HUES64 (cell line): ENCODE results near the gene SNX19.

ENCODE experiments used
- H3K27ac ChIP-seq: 2 replicates; pipeline ENCODE4 v1.7.0; 2013; ENCODE audit warnings: low read depth, low read length, inconsistent platforms
- H3K27me3 ChIP-seq: 2 replicates; pipeline ENCODE4 v1.6.1; 2013; ENCODE audit warnings: mild to moderate bottlenecking, low read length; ENCODE audit not compliant: insufficient read depth
- H3K36me3 ChIP-seq: 2 replicates; pipeline ENCODE4 v1.6.1; 2013; ENCODE audit warnings: mild to moderate bottlenecking, low read length; ENCODE audit not compliant: insufficient read depth
- H3K4me1 ChIP-seq: 2 replicates; pipeline ENCODE4 v1.6.1; 2013; ENCODE audit warnings: mild to moderate bottlenecking, low read length, moderate library complexity; ENCODE audit not compliant: insufficient read depth
- H3K4me3 ChIP-seq: 2 replicates; pipeline ENCODE4 v1.5.1; 2013; ENCODE audit warnings: mild to moderate bottlenecking, low read length, moderate library complexity
- H3K9ac ChIP-seq: 2 replicates; pipeline ENCODE4 v1.6.1; 2013; ENCODE audit warnings: mild to moderate bottlenecking, low read depth, low read length
- H3K9me3 ChIP-seq: 2 replicates; pipeline ENCODE4 v1.6.1; 2013; ENCODE audit warnings: low read depth, low read length; ENCODE audit not compliant: insufficient read depth
- WGBS: fragments of 150-250, 120-280 bp; methylation state at CpG from one replicate; pipeline ENCODE4 v1.1.7; 2013; ENCODE audit warnings: missing lambda C conversion rate; 5-methylcytosine and 5-hydroxymethylcytosine counted together

The SNX19 gene

DNA sequence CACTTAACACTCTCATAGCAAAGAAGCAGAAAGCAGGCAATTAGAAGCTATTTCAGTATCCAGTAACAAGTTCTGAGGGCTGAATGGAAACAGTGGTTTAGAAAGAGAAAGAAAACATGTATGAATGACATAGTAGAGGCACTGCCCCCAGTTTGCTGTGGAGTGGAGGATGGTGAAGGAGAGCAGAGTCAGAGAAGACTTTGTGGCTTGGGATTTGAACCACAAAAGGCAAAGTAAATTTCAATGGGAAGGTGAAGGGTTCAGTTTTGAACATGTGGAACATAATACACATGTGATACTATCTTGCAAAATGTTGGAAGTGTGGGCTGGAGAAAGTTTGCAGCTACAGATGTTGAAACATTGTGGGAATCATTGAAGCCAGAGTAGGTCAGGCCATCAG, 81.4 kb downstream of the SNX19 start:
- H3K9me3 ChIP-seq, result no peaks in the 10 kb centered on the region
- H3K4me3 ChIP-seq, result no peak overlapping the region
- no peaks in the 10 kb centered on the region for H3K4me1 ChIP-seq
- H3K27ac ChIP-seq, result no peak overlapping the region
- no peaks in the 10 kb centered on the region for H3K36me3 ChIP-seq
- no peaks in the 10 kb centered on the region for H3K27me3 ChIP-seq
- no peak overlapping the region for H3K9ac ChIP-seq

DNA sequence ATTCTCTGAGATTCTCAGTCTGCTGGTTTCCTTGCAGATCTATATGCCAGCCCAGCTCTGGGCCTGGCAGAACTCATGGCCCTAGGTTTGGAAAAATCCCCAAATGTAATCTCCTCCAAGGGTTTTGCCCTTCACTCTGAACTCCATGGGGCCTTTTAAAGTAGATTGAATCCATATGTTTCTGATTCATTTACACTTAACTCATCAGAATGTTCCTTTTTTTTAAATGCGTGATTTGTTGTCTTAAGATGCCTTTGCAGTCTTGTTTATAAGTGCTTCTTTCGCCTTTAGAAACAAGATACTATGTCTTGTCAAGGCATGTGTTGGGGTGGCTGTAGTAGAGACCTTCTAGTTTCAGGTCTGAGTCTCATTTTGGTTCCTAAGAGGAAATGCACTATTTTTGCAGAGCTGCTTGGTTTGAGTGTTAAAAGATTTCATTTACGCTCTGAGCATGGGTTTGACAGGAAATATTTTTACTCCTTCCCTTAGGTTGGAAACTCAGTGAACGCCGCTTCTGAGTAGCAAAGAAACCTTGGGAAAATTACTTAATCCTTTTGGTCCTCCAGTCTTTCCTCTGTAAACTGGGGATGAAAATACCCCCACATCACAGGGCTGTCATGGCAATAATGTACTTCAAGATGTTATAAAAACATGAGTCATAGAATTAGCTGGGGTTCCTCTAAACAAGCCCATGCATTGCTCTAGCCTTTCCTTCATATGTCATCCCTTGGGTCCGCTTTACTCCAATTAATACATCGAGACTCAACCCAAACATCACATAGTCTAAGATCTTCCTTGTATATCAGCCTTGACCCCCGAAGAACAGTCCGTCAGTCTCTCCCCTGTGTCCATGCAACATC, 83.5 kb downstream of the SNX19 start:
- Histone ChIP-seq H3K9ac (no peak overlapping the region), H3K9me3 (no peaks in the 10 kb centered on the region), H3K36me3 (no peaks in the 10 kb centered on the region), H3K4me1 (no peaks in the 10 kb centered on the region), H3K4me3 (no peak overlapping the region), H3K27ac (no peak overlapping the region), H3K27me3 (no peaks in the 10 kb centered on the region)
- 94% methylated on average over 9 of the region's 9 CpGs for WGBS

DNA sequence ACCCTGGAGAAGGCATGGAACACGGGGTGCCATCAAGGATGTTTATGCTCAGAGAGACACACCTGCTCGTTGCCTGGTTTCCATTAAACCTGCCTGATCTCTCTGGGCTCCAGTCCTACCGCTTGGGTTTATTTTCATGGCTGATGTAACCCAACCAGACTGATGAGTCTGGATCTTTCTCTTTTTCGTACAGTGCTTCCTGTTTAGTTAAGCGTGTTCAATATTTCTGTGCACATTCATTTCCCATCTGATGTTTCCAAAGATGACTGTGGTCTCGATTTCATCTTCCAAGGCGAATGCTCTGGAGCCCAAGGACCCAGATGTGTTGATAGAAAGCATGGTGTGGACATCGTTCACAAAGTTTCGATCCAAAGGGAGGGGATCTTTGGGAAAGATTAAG, 84.3 kb downstream of the SNX19 start:
- no peak overlapping the region for H3K4me3 ChIP-seq
- H3K4me1 ChIP-seq, result no peaks in the 10 kb centered on the region
- H3K9ac ChIP-seq, result no peak overlapping the region
- no peaks in the 10 kb centered on the region for H3K9me3 ChIP-seq
- no peaks in the 10 kb centered on the region for H3K27me3 ChIP-seq
- WGBS, result 91% methylated on average over 9 of the region's 9 CpGs
- H3K36me3 ChIP-seq, result no peaks in the 10 kb centered on the region
- H3K27ac ChIP-seq, result no peak overlapping the region

DNA sequence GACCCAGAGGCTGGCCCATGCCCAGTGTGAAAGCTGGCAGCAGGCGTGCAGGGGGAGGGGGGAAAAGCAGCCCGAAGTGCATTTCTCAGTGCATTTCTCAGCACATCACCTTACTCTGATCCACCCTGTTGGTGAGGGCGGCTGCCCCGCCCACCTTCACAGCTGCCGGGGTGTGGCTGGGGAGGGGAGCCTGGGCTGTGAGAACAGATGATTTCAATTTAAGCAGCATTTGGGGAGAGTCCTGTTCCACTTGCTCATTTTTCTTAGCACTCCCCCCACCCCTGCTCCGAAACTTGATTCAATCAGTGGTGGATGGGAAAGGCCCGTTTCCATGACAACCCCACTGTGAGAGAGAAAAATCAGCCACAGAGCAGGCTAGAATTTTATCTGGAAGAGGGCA, 84.8 kb downstream of the SNX19 start:
- H3K27me3 ChIP-seq, result no peaks in the 10 kb centered on the region
- no peak overlapping the region for H3K27ac ChIP-seq
- no peak overlapping the region for H3K4me3 ChIP-seq
- H3K9ac ChIP-seq, result no peak overlapping the region
- 63% methylated on average over 3 of the region's 7 CpGs for WGBS
- H3K36me3 ChIP-seq, result no peaks in the 10 kb centered on the region
- no peaks in the 10 kb centered on the region for H3K9me3 ChIP-seq
- H3K4me1 ChIP-seq, result no peaks in the 10 kb centered on the region

DNA sequence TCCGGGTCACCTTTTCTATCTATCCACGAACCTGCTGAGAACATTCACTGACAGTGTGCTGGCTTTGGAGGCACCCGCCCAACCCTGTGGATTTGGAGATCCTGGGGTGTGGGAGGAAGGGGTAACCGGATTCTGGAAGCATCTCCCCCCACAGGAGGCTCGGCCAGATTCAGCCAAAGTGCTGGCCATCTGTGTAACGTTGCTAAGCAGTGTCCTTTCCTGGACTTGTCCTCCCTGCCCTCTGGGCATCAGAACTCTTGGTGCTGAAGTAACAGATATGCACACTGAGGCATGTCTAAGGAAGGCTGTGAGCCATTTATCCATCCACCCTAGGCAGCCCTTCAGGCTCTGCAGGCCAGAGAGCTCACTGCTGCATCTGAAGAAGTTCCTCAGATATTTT, 85.7 kb downstream of the SNX19 start:
- no peak overlapping the region for H3K4me3 ChIP-seq
- H3K9me3 ChIP-seq, result no peaks in the 10 kb centered on the region
- H3K36me3 ChIP-seq, result no peaks in the 10 kb centered on the region
- WGBS, result 95% methylated on average over 6 of the region's 6 CpGs
- no peaks in the 10 kb centered on the region for H3K4me1 ChIP-seq
- no peaks in the 10 kb centered on the region for H3K27me3 ChIP-seq
- no peak overlapping the region for H3K27ac ChIP-seq
- no peak overlapping the region for H3K9ac ChIP-seq

DNA sequence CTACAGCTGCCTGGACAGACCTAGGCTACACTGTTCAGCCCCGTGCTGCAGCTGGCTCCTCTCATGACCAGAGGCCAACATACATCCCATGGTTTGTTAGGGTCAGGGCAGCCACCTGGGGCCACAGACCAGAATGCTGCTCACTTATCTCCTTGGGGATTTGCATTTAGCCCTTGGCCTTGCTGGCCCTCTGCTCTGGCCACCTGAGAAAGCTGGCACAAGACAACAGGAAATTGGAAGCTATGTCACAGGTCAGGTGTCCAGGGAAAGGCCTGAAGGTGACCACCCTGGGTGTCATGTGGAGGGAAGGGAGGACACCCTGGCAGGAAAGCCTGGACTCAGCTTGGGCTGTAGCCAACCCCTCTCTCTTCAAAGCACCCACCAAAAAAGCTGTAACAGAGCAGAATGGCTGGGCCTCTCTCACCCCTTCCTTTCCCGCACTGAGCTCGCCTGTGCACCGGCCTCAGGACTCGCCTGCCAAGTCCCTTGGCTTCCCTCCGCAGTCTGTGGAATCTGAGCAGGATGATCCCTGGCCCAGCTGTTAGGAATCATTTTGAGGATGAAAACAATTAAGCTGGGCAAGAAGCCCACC, 86.3 kb downstream of the SNX19 start:
- H3K27ac ChIP-seq, result no peak overlapping the region
- no peak overlapping the region for H3K9ac ChIP-seq
- no peaks in the 10 kb centered on the region for H3K36me3 ChIP-seq
- no peaks in the 10 kb centered on the region; the same call in 1 of the 2 replicates for H3K4me1 ChIP-seq
- 91% methylated on average over 6 of the region's 6 CpGs for WGBS
- no peaks in the 10 kb centered on the region for H3K27me3 ChIP-seq
- no peaks in the 10 kb centered on the region for H3K9me3 ChIP-seq
- no peak overlapping the region for H3K4me3 ChIP-seq

DNA sequence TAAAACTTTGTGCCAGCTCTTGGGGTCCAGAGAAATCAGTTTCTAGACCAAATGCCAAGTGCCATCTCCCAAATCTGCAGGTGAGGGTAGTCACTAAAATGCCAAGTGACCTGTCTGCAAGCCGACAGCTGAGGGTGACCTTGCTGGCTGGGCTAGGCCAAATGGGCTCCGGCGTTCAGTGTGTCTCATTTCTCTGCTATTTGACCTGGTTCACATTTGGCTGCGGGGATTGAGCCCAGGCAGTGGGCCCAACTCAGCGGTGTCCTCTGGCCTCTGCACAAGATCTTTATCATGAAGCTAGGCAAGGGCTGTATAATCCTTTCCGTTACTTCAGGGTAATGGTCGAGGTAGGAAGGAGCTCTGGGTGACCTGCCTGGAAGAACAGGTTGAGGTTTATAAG, 87.5 kb downstream of the SNX19 start:
- Histone ChIP-seq H3K36me3 (no peaks in the 10 kb centered on the region), H3K27me3 (no peaks in the 10 kb centered on the region), H3K4me3 (no peak overlapping the region), H3K27ac (no peak overlapping the region), H3K9me3 (no peaks in the 10 kb centered on the region), H3K4me1 (peaks cover 4% of the 10 kb centered on the region), H3K9ac (no peak overlapping the region)
- 93% methylated on average over 7 of the region's 7 CpGs for WGBS

DNA sequence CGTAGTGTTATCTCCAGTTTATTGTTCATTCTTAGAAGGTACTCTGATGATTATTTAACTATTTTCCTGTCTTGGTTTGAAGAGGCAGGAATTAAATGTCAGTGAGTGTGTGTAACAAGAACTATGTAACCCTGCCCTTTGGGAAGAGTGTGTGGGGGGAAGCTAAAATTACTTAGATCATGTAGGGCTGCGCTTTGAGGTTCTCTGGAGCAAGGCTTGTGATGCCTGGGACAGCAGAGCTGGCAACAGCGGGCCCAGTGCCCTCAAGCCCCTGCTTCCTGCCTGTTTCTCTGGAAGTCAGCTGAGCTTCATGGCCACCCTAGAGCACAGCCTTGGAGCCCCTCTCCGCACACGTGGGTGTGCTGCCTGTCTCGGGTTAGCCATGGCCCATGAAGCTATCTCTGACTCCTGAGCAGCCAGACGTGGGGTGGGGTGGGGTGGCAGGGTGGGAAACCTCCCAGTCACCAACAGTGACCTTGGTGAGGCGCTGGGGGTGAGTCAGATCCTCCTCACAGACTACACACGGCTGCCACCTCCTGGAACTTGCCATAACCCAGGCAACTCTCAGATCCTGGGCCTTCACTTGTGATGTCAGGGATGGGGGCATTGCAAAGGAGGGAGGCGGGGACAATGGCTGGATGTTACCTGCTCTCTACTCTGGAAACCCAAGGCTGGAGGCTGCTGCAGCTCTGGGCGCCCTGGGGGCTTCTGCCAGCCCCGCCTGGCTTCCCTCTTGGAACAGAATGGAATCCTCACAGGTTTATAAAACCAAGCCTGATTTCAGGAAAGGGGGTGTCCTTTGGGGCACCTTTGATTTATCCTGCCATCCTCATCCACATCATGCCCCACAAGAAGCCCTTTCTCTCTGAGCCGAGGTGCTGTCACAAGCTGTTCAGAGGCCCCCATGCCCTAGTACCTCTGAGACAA, 88.6 kb downstream of the SNX19 start:
- Histone ChIP-seq H3K9me3 (no peaks in the 10 kb centered on the region), H3K27ac (no peak overlapping the region), H3K27me3 (no peaks in the 10 kb centered on the region), H3K9ac (no peak overlapping the region), H3K36me3 (no peaks in the 10 kb centered on the region), H3K4me1 (peaks cover 4% of the 10 kb centered on the region), H3K4me3 (no peak overlapping the region)
- 53% methylated on average over 10 of the region's 13 CpGs for WGBS

DNA sequence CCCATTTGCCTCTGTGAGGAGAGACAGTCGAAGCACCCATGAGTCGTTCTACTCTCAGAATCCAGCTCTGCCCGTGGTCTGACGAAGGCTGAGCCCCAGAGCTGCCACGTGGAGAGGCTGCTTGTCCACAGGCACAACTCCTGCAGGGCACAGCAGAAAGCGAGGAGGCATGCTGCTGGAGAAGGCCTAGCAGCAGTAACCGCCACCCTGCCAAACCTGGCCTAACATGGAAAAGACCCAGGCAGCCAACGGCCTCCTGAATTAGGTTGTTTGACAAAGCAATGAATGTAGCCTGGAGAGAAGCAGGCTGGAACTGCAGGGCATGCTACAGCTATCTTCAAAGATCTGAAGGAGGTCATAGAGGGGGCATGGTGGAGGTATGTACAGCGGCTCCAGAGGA, 89.7 kb downstream of the SNX19 start:
- WGBS, result 88% methylated on average over 9 of the region's 9 CpGs
- Histone ChIP-seq H3K27me3 (no peaks in the 10 kb centered on the region), H3K27ac (no peak overlapping the region)

DNA sequence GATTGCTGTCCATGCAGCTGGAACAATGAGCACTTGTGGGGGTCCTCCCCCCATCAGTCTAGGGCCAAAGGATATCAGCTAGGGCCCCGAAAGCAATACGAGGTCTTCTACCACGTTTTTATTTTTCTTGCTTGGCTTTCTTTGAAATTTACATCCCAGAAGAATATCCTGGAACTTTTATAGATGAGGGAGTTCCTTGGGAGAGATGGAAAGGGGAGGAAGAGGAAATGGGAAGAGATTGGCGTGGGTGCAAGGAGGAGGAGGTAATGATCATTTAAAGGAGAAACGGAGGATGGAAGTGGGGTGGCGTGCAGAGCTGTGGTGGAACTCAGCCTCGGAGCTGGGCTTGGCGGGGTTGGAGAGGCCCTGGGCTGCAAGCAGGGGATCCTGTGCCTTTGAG, 90.3 kb downstream of the SNX19 start:
- no peaks in the 10 kb centered on the region for H3K9me3 ChIP-seq
- H3K4me3 ChIP-seq, result no peak overlapping the region
- no peaks in the 10 kb centered on the region for H3K36me3 ChIP-seq
- no peak overlapping the region for H3K9ac ChIP-seq
- peaks cover 4% of the 10 kb centered on the region for H3K4me1 ChIP-seq
- no peak overlapping the region for H3K27ac ChIP-seq
- 95% methylated on average over 8 of the region's 8 CpGs for WGBS
- no peaks in the 10 kb centered on the region for H3K27me3 ChIP-seq

More for the DNA sequence above, 89.7 kb downstream of the SNX19 start:
- H3K9me3 ChIP-seq, result no peaks in the 10 kb centered on the region
- no peak overlapping the region for H3K9ac ChIP-seq
- H3K36me3 ChIP-seq, result no peaks in the 10 kb centered on the region
- H3K4me3 ChIP-seq, result no peak overlapping the region
- H3K4me1 ChIP-seq, result peaks cover 4% of the 10 kb centered on the region

DNA sequence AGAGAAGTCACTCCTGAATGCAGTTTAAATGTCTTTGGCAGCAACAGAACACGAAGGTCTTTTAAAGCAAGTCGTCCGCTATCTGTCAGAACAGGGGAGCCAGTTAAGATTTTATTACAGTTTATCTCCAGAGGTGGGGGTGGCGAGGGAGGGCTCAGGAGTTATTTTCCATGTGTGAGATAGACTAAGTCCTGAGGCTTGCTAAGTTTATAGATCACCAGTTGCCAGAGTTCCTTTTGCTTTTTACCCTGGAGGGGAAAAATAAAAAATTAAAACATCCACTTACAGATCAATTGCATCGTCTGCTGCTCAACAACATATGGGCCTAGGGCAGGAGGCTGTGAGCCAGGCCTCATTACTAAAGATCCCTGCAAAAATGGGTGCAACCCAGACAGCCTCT, 90.7 kb downstream of the SNX19 start:
- Histone ChIP-seq H3K27me3 (no peaks in the 10 kb centered on the region), H3K27ac (no peak overlapping the region), H3K4me3 (no peak overlapping the region), H3K9ac (no peak overlapping the region), H3K4me1 (peaks cover 4% of the 10 kb centered on the region), H3K9me3 (no peaks in the 10 kb centered on the region), H3K36me3 (no peaks in the 10 kb centered on the region)
- WGBS, result 76% methylated on average over 5 of the region's 5 CpGs
